WTC11 (cell line): ENCODE data around the gene SPOCK1. TPM values are rescaled to one million over a fixed set of nuclear protein-coding genes. Genes with fewer than 3 reads are reported as not detected.

Experiments used
- ATAC-seq: fragments of 200-7000 bp; cut with Tn5 transposase; 2 replicates; pipeline ENCODE4 v1.10.0; 2021; ENCODE audit warnings: mild to moderate bottlenecking, moderate library complexity
- CTCF ChIA-PET: fragments of 300-600 bp; sonication (Branson Sonifier 250); formaldehyde crosslinking; loops from one replicate; lab custom pipeline; 2021; ENCODE audit warnings: antibody characterized with exemption; lab: Charles Lee
- POLR2A ChIA-PET: fragments of 350-600 bp; sonication (Branson Sonifier 250); formaldehyde crosslinking; loops from one replicate; lab custom pipeline; 2021; ENCODE audit warnings: antibody characterized with exemption; lab: Charles Lee
- DNase-seq: peaks from one replicate; pipeline ENCODE4 v3.0.0; 2021; ENCODE audit warnings: low spot score
- H3K27ac Mint-ChIP-seq: 2 replicates; pipeline ENCODE4 v1.8.0; 2021; ENCODE audit warnings: mixed read lengths
- H3K27me3 Mint-ChIP-seq: 2 replicates; pipeline ENCODE4 v1.8.0; 2021; ENCODE audit warnings: low read depth, mild to moderate bottlenecking, moderate library complexity, mixed read lengths
- H3K36me3 Mint-ChIP-seq: 2 replicates; pipeline ENCODE4 v1.8.0; 2021; ENCODE audit warnings: mixed read lengths
- H3K4me1 Mint-ChIP-seq: 2 replicates; pipeline ENCODE4 v1.8.0; 2022; ENCODE audit warnings: mixed read lengths
- H3K4me3 Mint-ChIP-seq: 2 replicates; pipeline ENCODE4 v1.8.0; 2021; ENCODE audit warnings: mild to moderate bottlenecking, moderate library complexity, mixed read lengths
- H3K9me3 Mint-ChIP-seq: 2 replicates; pipeline ENCODE4 v1.8.0; 2021; ENCODE audit warnings: mixed read lengths
- ATF2 ChIP-seq: sonication (generic); formaldehyde crosslinking; IDR thresholded peaks from 2 replicates; pipeline ENCODE4 v1.8.1; 2022; ENCODE audit warnings: low read depth, missing genetic modification reagents, borderline replicate concordance
- FOXK1 ChIP-seq: sonication (generic); formaldehyde crosslinking; IDR thresholded peaks from 2 replicates; pipeline ENCODE4 v1.8.0; 2022; ENCODE audit warnings: mild to moderate bottlenecking, moderate library complexity, missing genetic modification reagents
- GTF2I ChIP-seq: fragments of 250-450 bp; sonication (Bioruptor Pico); conservative IDR thresholded peaks from 2 replicates; pipeline ENCODE4 v1.4.0; 2021; ENCODE audit warnings: mild to moderate bottlenecking
- MYBL2 ChIP-seq: sonication (generic); formaldehyde crosslinking; IDR thresholded peaks from 2 replicates; pipeline ENCODE4 v1.8.1; 2023; ENCODE audit warnings: mild to moderate bottlenecking, moderate library complexity, missing genetic modification reagents
- NR3C1 ChIP-seq: sonication (generic); formaldehyde crosslinking; conservative IDR thresholded peaks from 2 replicates; pipeline ENCODE4 v1.8.1; 2023; ENCODE audit warnings: low read depth, mild to moderate bottlenecking, missing genetic modification reagents
- PREB ChIP-seq: sonication (generic); formaldehyde crosslinking; IDR thresholded peaks from 2 replicates; pipeline ENCODE4 v1.8.1; 2022; ENCODE audit warnings: mild to moderate bottlenecking, missing genetic modification reagents, moderate library complexity, borderline replicate concordance
- SOX15 ChIP-seq: fragments of 250-450 bp; sonication (Bioruptor Pico); IDR thresholded peaks from 2 replicates; pipeline ENCODE4 v1.9.0; 2021; ENCODE audit warnings: mild to moderate bottlenecking
- SP1 ChIP-seq: sonication (generic); formaldehyde crosslinking; conservative IDR thresholded peaks from 2 replicates; pipeline ENCODE4 v1.8.1; 2022; ENCODE audit warnings: missing genetic modification reagents
- ZBTB21 ChIP-seq: sonication (generic); formaldehyde crosslinking; IDR thresholded peaks from 2 replicates; pipeline ENCODE4 v1.8.1; 2023; ENCODE audit warnings: mild to moderate bottlenecking, missing genetic modification reagents, borderline replicate concordance
- ZNF532 ChIP-seq: fragments of 250-450 bp; sonication (Bioruptor Pico); IDR thresholded peaks from 2 replicates; pipeline ENCODE4 v1.9.0; 2021; ENCODE audit warnings: mild to moderate bottlenecking, borderline replicate concordance
- ZNF671 ChIP-seq: fragments of 250-450 bp; sonication (Bioruptor Pico); IDR thresholded peaks from 2 replicates; pipeline ENCODE4 v1.8.0; 2021; ENCODE audit warnings: mild to moderate bottlenecking
- total RNA-seq: library from RNA; stranded (reverse); gene quantifications from 3 replicates; pipeline ENCODE4 v1.2.3, GENCODE V29; 2021
- TF ChIP-seq, protein P1 (sequence below): sonication (generic); formaldehyde crosslinking; IDR thresholded peaks from 2 replicates; pipeline ENCODE4 v1.8.0; 2022; ENCODE audit warnings: mild to moderate bottlenecking, missing genetic modification reagents
- TF ChIP-seq, protein P2 (sequence below): sonication (generic); formaldehyde crosslinking; conservative IDR thresholded peaks from 2 replicates; pipeline ENCODE4 v1.8.1; 2023; ENCODE audit warnings: mild to moderate bottlenecking, low read depth, missing genetic modification reagents, moderate library complexity
- TF ChIP-seq, protein P3 (sequence below): sonication (generic); formaldehyde crosslinking; IDR thresholded peaks from 2 replicates; pipeline ENCODE4 v1.8.0; 2023; ENCODE audit warnings: mild to moderate bottlenecking, missing genetic modification reagents
- TF ChIP-seq, protein P4 (sequence below): sonication (generic); formaldehyde crosslinking; IDR thresholded peaks from 2 replicates; pipeline ENCODE4 v1.8.0; 2022; ENCODE audit warnings: mild to moderate bottlenecking, missing genetic modification reagents
- TF ChIP-seq, protein P5 (sequence below): sonication (generic); formaldehyde crosslinking; conservative IDR thresholded peaks from 2 replicates; pipeline ENCODE4 v1.8.1; 2022; ENCODE audit warnings: mild to moderate bottlenecking, missing genetic modification reagents

The SPOCK1 gene
- total RNA-seq, 1 experiment from 2014 or later = 15.2 TPM

- TF ChIP-seq, protein P1, sequence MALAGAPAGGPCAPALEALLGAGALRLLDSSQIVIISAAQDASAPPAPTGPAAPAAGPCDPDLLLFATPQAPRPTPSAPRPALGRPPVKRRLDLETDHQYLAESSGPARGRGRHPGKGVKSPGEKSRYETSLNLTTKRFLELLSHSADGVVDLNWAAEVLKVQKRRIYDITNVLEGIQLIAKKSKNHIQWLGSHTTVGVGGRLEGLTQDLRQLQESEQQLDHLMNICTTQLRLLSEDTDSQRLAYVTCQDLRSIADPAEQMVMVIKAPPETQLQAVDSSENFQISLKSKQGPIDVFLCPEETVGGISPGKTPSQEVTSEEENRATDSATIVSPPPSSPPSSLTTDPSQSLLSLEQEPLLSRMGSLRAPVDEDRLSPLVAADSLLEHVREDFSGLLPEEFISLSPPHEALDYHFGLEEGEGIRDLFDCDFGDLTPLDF (CRISPR knock-in tag) = no peak
- TF ChIP-seq SOX15 (CRISPR knock-in tag) (no peak), ZNF671 (no peak), ZNF532 (CRISPR knock-in tag) (no peak)
- TF ChIP-seq, protein P2, sequence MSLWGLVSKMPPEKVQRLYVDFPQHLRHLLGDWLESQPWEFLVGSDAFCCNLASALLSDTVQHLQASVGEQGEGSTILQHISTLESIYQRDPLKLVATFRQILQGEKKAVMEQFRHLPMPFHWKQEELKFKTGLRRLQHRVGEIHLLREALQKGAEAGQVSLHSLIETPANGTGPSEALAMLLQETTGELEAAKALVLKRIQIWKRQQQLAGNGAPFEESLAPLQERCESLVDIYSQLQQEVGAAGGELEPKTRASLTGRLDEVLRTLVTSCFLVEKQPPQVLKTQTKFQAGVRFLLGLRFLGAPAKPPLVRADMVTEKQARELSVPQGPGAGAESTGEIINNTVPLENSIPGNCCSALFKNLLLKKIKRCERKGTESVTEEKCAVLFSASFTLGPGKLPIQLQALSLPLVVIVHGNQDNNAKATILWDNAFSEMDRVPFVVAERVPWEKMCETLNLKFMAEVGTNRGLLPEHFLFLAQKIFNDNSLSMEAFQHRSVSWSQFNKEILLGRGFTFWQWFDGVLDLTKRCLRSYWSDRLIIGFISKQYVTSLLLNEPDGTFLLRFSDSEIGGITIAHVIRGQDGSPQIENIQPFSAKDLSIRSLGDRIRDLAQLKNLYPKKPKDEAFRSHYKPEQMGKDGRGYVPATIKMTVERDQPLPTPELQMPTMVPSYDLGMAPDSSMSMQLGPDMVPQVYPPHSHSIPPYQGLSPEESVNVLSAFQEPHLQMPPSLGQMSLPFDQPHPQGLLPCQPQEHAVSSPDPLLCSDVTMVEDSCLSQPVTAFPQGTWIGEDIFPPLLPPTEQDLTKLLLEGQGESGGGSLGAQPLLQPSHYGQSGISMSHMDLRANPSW (CRISPR knock-in tag) = no peak
Measured at GRCh38 chr5:137115152-137115551, 384.0 kb downstream of the SPOCK1 start (continued).

GRCh38 chr5:137114529-137114928 is 384.6 kb downstream of the SPOCK1 start:
- ChIA-PET POLR2A (no interaction called here), CTCF (interaction anchor here (0.9 kb wide), 1 partner anchor 39 kb away, joined by 3 read pairs; no protein-coding TSS in a partner anchor)
- peaks cover 3% of the 10 kb centered on the region; the same call in 1 of the 2 replicates for H3K27me3 Mint-ChIP-seq
- no peak for TF ChIP-seq NR3C1 (CRISPR knock-in tag)
- TF ChIP-seq, protein P3, sequence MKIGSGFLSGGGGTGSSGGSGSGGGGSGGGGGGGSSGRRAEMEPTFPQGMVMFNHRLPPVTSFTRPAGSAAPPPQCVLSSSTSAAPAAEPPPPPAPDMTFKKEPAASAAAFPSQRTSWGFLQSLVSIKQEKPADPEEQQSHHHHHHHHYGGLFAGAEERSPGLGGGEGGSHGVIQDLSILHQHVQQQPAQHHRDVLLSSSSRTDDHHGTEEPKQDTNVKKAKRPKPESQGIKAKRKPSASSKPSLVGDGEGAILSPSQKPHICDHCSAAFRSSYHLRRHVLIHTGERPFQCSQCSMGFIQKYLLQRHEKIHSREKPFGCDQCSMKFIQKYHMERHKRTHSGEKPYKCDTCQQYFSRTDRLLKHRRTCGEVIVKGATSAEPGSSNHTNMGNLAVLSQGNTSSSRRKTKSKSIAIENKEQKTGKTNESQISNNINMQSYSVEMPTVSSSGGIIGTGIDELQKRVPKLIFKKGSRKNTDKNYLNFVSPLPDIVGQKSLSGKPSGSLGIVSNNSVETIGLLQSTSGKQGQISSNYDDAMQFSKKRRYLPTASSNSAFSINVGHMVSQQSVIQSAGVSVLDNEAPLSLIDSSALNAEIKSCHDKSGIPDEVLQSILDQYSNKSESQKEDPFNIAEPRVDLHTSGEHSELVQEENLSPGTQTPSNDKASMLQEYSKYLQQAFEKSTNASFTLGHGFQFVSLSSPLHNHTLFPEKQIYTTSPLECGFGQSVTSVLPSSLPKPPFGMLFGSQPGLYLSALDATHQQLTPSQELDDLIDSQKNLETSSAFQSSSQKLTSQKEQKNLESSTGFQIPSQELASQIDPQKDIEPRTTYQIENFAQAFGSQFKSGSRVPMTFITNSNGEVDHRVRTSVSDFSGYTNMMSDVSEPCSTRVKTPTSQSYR = no peak
- no peak for TF ChIP-seq PREB (CRISPR knock-in tag)
- TF ChIP-seq, protein P4, sequence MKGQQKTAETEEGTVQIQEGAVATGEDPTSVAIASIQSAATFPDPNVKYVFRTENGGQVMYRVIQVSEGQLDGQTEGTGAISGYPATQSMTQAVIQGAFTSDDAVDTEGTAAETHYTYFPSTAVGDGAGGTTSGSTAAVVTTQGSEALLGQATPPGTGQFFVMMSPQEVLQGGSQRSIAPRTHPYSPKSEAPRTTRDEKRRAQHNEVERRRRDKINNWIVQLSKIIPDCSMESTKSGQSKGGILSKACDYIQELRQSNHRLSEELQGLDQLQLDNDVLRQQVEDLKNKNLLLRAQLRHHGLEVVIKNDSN (CRISPR knock-in tag) = no peak
- TF ChIP-seq SOX15 (CRISPR knock-in tag) = no peak
- TF ChIP-seq, protein P5, sequence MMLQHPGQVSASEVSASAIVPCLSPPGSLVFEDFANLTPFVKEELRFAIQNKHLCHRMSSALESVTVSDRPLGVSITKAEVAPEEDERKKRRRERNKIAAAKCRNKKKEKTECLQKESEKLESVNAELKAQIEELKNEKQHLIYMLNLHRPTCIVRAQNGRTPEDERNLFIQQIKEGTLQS (CRISPR knock-in tag) = no peak
- no peak for TF ChIP-seq ZBTB21 (CRISPR knock-in tag)
- no peak for TF ChIP-seq GTF2I (CRISPR knock-in tag)
- no peak for TF ChIP-seq FOXK1 (CRISPR knock-in tag)
- no peak for TF ChIP-seq SP1 (CRISPR knock-in tag)
- no peak for TF ChIP-seq ATF2 (CRISPR knock-in tag)
- TF ChIP-seq MYBL2 (CRISPR knock-in tag) = no peak
- 0 out of 2 replicates have a peak, but pooled peaks cover 4% of the 10 kb centered on the region for H3K9me3 Mint-ChIP-seq
- DNase-seq = no peak
- H3K4me1 Mint-ChIP-seq = peaks cover 6% of the 10 kb centered on the region; the same call in 1 of the 2 replicates
- no peak for ATAC-seq
- no peaks in the 10 kb centered on the region for H3K36me3 Mint-ChIP-seq
- no peak overlapping the region for H3K27ac Mint-ChIP-seq
- no peak overlapping the region for H3K4me3 Mint-ChIP-seq
